NCI-H2171 treated with DMSO at 0.1 percent for 48 hours (cell line): ENCODE data around the gene ANKRD65.
"Not testable (repeated sequence)": the region's sequence is repeated elsewhere in the genome, so short reads cannot be mapped to it uniquely, and the experiment has no call there.

Experiments
- DNase-seq: peaks from one replicate; lab custom pipeline; 2025; lab: John Stamatoyannopoulos, UW

ANKRD65 gene

GRCh38 chr1:1370094-1370493, 51.0 kb downstream of the ANKRD65 start:
- DNase-seq: not testable (repeated sequence)
